Stimulated activated CD4-positive, alpha-beta T cell treated with anti-CD3 and anti-CD28 coated beads, TNF-alpha, amount 100 ng/mL, for 4 hours (primary cell): ENCODE measurements around the gene L3HYPDH.

Experiments used
- DNase-seq, 3 experiments: peaks; one replicate each; pipeline ENCODE4 v3.0.0-alpha.2; 2020; ENCODE audit warnings: low read depth in 3 of 3

The L3HYPDH gene

DNA sequence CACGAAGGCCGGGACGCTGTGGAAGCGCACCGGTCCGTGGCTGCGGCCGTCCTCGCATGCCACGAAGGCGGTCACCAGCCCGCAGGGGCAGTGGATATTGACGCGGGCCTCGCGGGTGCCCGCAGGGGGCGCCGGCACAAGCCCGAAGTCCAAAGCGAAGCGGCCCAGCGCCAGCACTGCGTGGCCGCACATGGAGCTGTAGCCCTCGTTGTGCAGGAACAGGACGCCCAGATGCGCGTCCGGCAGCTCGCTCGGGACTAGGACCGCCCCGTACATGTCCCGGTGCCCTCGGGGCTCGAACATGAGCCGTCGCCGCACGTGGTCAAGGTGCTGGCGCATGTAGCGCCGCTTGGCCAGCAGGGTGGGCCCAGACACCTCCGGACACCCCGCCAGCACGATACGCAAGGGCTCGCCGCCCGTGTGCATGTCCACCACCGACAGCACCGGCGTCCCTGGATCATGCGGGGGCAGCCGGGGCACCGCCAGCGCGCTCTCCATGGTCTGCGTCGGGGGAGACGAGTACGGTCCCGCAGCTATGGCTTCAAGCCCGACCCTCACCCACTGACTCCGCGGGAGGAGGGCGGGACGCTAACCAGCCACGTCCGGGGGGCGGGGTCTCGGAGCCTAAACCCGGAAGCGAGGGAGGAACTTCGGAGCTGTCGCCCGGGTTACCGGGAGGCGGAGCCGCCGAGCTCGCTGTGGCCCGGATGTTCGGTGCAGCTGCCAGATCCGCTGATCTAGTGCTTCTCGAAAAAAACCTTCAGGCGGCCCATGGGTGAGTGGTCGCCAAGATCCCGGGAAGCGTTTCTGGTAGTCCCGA, at the start of gene L3HYPDH, which contains the start of gene JKAMP:
Gene L3HYPDH (minus strand): TSS at position 590 of the 820 bp plus-strand sequence. CDS start 92 bp downstream, at position 498.
Gene JKAMP (plus strand): TSS at position 699 of the 820 bp plus-strand sequence. CDS start 73 bp downstream, at position 772.
- peak; percentile 97 for DNase-seq

DNA sequence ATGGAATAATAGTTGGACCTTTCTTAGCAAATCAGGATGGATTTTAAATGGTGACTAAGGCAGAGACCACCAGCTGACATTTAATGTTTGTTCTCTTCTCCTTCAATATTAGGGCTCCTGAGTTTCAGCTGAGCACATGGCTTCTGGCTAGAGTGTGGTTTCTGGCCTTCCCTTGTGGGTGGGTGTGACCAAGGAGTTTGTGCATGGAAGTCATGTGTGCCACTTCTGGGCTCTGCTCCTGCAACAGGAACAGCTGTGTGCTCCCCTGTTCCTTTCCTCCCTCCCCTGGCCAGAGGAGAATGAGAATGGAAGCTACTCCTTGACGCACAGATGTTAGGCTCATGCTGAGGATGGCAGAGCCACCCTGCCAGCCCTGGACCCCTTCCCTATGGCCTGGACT, 48.2 kb upstream of the L3HYPDH start:
- no peak for DNase-seq

DNA sequence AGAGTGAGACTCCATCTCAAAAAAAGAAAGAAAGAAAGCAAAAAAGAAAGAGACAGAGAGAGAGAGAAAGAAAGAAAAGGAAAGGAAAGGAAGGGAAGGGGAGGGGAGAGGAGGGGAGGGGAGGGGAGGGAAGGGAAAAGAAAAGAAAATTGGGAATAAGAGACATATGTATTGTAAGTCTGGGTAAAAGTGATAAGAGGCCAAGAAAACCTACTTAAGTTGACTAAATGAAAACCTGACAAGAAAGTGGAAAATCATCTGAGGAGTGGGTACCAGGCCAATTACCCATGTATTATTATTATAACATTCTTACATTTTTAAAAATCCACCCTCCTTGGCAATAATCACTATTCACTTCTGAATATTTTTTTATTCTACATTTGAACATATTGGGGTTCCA, 46.1 kb upstream of the L3HYPDH start:
- DNase-seq: no peak

DNA sequence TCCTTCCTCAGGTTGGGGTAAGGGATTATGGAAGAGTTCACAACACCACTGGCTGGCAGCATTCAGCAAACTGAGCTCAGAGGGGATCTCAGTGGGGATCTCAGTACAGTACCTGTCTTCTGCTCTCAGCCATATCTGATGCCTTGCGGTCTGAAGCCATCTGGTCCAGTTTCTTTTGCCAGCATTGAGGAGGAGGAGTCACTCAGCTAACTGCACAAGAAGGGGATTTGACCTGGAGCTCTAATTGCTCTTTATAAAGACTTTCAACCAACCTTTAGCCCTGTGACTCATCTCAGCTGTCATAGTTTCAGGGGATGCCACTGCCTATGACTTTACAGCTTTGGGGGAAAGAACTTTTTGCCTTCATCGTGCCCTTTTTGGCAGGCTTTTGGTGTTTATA, 45.0 kb upstream of the L3HYPDH start:
- DNase-seq: no peak

DNA sequence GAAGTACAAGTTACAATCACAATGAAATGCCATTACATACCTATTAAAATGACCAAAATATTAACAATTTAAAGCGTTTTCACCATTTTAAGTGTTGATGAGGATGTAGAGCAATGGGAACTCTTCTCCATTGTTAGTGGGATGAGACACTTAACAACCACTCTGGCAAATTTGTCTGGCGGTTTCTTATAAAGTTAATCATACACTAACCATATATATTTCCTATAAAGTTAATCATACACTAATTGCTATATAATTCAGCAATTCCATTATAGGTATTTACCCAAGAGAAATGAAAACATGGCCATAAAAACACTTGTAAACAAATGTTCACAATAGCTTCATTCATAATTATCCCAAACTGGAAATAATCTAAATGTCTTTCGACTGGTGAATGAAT, 36.0 kb upstream of the L3HYPDH start:
- no peak for DNase-seq

DNA sequence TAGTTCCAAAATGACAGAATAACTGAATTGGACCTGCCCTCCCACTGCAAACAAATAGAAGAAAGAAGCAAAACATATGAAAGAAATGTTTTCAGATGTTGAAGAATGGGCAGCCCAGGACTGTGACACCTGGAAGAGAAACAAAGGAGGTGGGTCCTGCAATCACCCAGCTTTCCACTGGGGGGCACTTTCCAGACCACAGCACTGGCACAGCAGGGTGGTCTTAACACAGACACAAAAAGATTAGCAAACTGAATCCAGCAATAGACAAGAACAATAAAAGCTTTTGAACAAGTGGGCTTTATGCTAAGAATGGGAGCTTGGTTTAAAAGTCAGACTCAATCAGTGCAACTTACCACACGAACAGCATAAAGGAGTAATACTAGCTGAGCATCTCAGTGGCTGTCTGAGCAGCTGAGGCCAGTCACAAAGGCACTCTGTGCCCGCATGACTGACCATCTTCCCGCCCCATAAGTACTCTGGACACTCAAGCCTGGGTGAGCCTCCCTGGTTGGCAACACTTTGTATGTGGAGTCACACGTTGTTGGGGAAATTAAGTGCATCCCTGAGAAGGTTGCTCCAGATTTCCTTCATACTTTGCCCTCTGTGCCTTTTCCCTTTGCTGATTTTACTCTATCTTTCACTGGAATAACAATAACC, 27.8 kb upstream of the L3HYPDH start:
- DNase-seq: no peak

DNA sequence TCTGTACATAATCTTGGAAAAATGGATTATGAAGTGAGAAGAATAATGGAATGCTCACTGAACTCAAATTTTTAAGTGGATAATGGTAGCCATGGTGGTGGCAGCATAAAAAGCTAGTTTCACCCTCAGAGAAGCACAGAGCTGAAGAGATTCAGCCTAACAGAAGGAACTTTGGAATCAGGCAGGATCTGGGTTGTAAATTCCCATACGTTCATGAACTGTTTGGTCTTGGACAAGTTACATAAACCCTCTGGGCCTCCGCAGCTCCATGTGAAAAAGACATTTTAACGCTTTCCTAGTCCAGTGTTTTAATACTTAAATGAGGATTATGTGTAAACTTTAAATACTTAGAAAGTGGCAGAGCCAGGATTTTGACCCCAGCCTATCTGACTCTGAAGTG, 26.8 kb upstream of the L3HYPDH start:
- no peak for DNase-seq

DNA sequence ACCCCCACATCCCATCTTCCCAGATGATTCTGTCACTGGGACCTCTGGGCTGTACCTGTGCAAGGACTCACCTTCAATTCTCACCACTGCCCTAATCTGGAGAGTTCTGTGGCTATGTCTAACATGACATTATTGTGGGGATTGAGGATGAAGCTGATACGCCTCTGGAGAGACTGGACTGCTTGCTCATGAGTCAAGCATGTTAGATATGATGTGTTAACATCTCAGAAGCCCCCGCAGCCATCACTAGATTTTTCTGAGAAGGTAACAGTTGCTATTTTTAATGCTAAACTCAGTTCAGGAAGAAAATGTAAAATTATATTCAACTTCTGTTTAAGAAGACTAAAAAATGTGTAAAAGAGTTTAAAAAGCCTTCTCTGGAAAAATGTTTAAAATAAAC, 25.8 kb upstream of the L3HYPDH start:
- DNase-seq: no peak

DNA sequence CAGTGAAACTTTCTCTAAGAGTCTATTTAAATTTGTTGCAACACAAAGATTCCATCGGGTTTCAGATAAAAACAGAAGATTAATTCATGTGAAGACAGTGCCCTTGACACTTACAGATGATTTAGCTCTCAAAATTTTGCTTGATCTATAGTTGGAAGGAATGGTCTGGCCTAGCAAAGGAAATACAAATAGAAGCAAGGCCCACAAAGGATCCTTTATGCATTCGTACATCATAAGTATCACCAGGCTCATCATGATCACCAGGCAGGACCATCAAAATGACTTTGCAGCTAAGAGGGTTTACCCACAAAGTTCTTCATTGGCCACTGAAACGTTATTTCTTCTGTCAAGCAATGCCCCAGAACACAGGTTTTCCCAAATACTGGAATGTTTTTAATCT, 24.9 kb upstream of the L3HYPDH start:
- no peak for DNase-seq

DNA sequence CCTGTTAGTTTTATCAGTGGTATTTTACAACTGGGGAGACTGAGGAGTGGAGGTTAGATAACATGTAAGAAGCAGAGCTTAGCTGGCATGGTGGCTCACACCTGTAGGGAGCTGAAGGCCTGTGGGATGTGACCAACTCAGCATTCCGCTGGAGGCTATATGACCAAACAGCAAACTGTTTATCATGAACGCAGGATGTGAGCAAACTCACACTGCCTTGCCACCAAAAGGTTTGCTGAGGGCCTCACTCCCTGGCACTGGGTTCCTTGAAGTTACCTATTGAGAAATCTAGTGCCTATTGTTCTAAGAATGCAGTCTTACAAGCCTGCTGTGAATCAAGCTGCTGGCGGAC, 23.5 kb upstream of the L3HYPDH start:
- no peak for DNase-seq

DNA sequence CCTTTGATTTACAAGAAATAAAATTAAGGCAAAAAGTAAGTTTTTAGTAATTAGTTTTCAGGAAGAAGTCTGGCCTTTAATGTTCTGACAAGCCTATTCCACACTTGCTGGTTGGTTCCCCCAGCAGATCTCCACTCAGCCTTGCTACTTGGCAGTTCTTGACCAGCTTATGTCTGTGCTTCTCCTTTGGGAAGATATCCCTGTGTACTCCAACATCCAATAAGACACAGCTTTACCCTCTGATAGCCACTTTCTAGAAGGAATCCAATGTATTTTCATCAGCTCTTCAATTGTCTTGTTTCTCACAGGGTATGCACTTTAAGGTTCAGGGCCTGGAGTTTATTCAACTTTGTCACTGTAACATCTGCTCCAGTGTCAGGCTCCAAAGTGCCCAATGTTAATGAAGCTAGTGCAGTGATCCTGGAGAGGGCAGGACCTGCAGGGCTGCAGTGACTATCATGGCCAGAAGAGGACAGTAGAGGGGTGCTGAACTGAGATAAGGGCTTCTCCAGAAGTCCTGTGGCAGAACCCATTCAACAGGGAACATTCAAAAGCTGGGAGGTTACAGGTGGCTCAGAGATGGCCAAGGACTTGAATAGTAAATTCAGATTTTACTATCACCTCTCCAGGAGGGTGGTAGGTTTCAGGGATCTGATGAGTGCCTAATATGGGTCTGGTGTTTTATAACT, 23.0 kb upstream of the L3HYPDH start:
- DNase-seq: no peak

DNA sequence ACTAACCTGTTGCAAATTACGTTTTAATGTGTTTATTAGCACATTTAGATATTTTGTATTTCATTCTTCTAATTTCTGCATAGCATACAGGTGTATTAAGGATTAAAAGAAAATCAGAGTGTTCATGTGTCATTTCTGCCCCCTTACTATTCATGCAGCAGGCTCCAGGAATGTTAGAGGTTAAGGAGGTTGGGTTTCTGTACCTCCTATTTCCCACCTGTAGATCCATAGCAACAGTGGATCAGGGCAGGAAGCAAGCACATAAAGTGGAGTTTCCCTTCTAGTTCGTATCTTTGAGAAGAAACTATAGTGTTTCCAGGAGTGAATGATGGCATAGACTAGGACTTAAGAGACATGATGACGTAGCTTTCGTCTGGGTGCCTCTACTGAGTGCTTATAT, 19.0 kb upstream of the L3HYPDH start:
- no peak for DNase-seq

DNA sequence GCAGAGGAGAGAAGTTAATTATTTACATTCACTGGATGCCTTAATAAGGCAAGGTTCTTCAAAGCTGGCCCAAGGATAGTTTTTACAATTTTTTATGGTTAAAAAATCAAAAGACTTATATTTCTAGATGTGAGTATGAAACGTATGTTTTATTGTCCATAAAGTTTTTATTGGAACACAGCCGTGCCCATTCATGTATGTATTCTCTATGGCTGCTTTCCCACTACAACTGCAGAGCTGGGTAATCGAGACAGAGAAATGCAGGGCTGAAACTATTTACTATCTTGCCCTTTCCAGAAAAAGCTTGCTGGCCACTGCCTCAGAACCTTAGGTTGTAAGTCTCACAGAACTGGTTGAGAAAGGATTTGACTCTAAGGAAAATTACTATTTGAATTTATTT, 16.5 kb upstream of the L3HYPDH start:
- no peak for DNase-seq

DNA sequence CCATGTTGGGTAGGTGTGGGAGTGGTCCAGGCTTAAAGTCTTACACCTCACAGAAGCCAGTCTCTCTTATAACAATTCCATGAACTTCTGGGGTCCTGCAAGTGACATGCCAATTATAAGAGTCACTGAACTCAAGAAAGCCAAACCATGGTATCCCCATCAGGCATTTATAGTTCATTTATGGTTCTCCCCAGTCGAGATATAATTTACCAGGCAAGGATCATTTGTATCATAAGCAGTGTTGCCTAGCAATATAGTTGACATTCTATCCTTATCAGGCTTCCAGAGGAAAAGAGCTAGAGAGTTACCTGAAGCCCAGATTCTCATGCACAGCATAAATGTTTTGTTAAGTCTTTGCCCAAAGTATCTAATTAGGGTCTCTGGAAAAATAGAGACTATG, 8.2 kb upstream of the L3HYPDH start:
- no peak for DNase-seq

DNA sequence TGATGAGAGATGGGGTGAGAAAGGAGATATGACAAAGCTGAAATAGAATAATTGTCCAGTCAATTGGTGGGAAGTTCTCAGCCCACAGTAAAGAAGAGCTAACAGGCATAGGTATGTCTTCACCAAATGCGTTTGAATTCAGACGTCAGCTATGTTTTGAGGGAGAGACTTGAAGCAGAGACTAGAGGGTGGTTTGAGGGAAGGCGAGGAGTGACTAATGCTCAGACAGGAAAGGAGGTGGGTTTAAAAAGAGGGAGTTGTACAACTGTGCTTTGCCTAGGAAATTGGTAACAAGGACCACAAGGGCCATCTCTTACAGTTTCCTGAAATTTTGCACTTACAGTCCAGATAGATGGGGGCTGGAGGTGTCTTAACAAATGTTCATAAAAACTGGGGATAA, 6.5 kb upstream of the L3HYPDH start:
- DNase-seq: no peak

DNA sequence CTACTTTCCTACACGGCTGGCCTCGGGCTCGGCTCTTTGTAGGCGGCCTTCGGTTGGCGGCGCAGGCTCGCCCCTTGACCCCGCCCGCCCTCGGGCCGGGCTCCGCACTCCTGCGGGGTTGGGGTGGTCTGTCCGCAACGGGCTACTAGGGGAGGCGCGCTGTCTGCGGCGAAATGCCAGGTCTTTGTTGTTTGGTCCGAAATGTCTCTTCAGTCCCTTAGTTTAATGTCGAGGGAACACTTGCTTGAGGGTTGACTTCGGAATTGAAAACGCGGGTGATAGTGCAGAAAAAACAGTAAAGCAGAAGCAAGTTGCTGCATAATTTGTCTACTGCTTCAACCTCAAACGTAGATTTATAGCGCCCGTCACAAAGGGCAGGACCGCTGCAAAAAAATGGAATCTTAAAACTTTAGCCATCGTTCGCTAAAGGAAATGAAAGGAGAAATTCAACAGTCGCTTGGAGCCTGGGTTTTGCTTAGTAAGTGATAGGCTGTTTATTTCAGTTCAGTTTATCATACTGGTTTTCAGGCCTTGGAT, 499 bp upstream of the L3HYPDH start:
- DNase-seq: no peak

DNA sequence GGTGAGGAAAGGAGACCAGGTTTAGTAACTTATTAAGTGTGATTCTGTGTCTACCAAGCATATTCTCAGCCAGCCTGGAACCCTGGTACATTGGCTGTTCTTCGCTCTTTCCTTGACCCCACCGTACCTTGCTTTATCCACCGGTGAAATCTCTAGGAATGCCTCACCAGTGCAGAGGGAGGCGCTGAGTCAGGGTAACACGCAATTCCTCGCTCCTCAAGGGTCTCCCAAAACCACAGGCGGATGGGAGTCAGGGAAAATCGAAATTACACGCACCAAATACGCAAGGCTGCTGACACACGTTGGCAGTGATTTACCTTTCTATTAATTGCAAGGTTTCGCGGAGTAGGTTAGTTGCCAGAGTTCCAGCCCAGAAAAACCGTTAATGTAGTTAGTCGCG, 845 bp downstream of the L3HYPDH start:
- DNase-seq: no peak

DNA sequence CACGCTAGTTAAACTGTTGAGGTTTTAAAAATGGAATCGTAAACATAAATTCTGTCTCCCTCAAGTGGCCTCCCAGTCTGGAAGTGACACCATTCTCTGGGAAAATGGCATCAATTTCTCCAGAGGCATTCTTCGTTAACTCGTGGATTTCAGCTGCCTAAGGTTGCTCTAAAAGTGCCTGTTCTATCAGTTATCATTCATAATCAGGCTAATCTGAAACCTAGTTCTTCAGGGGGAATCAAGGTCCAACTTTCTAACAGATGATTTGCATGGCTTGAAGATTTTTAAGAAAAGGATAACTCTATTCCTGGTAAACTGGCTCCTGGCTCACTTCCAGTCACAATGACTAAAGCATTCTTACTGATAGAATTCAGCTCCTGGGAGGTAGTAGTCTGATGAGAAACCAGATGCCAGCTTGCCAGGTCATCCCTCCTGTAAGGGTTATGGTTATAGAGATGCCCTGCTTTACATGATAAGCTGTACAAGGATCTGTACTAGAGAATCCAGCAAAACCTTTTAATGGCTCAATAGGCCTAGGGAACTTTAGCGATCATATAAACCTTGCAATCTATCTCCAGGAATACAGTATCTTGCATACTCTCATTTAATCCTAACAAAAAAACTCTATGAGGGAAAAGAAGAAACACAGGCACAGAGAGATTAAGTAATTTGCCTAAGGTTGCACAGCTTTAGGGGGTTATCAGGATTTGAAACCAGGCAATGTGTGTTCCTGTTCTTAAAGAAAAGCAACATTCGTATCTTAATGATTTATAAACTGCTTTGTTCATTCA, 1.5 kb downstream of the L3HYPDH start:
- no peak for DNase-seq

DNA sequence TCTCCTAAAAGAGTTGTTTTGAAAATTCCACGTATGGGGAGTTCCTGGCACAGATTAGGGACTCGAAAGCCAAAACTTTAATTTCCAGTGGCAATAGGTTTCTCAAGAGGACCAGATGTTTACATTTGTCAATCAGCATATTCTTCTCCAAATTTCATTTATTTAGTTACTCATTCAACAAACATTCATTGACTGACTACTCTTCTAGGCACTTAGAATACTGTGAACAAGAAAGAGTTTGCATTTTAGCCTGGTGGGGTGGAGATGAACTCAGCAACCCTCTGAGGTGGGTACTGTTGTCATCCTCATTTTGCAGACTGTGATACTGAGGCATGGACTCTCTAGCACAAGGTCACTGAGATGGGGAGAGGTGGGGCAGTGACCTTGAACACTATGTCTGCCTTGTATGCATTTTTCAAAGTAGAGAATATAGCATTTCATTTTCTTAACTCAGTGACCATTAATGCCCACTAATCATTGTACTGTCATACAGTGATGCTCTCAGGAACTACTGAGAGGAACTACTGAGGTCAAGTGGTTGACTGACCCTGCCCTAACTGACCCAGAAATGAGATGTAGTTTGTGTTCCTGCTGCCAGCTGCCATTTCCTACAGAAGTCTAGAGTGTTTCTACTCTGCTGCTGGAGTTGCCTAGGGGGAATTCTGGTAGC, 2.2 kb downstream of the L3HYPDH start:
- no peak for DNase-seq

DNA sequence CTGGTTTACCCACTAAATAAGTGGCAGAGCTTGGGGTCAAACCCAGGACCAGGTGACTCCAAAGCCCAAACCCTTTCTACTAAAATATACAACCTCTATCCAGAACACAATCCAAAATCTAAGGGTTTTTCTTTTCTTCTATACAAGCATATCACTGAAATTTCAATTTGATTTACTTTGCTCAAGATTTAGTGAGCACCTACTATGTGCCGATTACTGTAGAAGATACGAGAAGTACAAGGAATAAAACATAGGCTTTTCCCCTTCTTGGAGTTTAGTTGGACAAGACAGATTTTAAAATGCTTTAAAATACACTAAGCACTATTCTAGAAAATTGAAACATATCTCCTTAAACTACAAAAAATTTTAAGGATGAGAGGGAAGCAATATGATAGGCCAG, 2.8 kb downstream of the L3HYPDH start:
- DNase-seq: no peak

DNA sequence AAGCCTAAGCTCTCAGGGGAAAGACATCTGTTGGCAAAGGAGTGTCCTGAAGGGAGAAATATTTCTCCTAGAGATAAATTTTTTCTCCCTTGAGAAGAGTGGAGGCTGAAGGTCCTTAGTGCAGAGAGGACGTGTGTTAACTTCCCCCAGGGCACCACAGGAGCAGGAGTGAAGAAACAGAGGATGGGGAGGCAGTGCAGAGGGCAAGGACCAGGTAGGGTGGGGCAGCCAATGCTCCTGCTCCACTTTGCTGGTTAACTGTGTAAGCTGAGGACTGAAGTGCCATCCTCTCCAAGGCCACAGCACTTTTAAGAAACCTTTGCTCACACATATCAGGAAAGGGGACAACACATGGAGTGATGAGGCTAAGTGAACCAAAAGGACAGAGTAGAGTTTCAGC, 4.0 kb downstream of the L3HYPDH start:
- no peak for DNase-seq
